GM13976 (cell line): Measurements from ENCODE around the gene KRT28.

Source experiments
- DNase-seq: peaks from one replicate; pipeline ENCODE4 v3.0.0; 2012; ENCODE audit warnings: low spot score
- in situ Hi-C: fragments of 300-500 bp; cut with MboI; formaldehyde crosslinking; loops from one replicate; pipeline ENCODE4 v1.12.0; 2022; ENCODE audit warnings: low sequenced_read_pairs, mixed read lengths, inconsistent platforms; ENCODE audit not compliant: unreplicated experiment
- TF ChIP-seq, protein P1 (sequence below): IDR thresholded peaks from 2 replicates; pipeline ENCODE4 v1.5.1; 2012; ENCODE audit warnings: borderline replicate concordance, mild to moderate bottlenecking; ENCODE audit not compliant: insufficient read depth; ENCODE audit errors: extremely low read depth, missing control alignments, control extremely low read depth

The KRT28 gene

DNA sequence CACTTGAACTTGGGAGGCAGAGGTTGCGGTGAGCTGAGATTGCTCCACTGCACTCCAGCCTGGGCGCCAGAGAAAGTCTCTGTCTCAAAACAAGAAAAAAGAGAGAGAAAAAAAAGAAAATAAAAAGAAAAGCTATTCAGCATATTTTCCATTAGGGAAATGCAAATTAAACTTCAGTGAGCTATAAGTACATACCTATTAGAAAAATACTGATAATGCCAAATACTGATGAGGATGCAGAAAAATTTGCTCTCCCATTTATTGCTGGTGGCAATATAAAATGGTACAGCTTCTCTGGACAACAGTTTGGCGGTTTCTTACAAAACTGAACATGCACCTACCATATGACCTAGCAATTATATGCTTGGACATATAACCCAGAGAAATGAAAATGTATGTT is 12.9 kb upstream of the KRT28 start:
- in situ Hi-C loops = no loop called here
- TF ChIP-seq, protein P1, sequence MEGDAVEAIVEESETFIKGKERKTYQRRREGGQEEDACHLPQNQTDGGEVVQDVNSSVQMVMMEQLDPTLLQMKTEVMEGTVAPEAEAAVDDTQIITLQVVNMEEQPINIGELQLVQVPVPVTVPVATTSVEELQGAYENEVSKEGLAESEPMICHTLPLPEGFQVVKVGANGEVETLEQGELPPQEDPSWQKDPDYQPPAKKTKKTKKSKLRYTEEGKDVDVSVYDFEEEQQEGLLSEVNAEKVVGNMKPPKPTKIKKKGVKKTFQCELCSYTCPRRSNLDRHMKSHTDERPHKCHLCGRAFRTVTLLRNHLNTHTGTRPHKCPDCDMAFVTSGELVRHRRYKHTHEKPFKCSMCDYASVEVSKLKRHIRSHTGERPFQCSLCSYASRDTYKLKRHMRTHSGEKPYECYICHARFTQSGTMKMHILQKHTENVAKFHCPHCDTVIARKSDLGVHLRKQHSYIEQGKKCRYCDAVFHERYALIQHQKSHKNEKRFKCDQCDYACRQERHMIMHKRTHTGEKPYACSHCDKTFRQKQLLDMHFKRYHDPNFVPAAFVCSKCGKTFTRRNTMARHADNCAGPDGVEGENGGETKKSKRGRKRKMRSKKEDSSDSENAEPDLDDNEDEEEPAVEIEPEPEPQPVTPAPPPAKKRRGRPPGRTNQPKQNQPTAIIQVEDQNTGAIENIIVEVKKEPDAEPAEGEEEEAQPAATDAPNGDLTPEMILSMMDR = no peak
- DNase-seq = no peak

DNA sequence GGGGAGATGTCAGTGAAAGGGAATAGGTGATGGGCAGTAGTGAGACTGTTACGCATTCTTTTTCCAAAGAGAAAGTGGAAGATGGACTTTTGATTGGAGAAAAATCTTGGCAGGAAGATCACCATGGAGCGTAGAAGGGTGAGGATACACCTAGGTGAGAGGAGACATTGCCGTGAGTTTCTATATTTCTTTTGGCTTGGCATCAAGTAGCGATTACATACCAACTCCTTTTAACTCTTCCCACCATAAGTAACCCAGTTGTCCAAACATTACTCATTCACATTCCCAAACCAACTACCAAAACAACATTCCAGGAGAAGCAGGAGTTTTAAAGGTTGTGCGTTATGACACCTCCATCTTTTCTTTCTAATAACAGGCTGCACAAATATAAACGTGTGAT is 10.7 kb upstream of the KRT28 start:
- DNase-seq = no peak
- in situ Hi-C loops = no loop called here
- TF ChIP-seq, protein P1 = no peak

DNA sequence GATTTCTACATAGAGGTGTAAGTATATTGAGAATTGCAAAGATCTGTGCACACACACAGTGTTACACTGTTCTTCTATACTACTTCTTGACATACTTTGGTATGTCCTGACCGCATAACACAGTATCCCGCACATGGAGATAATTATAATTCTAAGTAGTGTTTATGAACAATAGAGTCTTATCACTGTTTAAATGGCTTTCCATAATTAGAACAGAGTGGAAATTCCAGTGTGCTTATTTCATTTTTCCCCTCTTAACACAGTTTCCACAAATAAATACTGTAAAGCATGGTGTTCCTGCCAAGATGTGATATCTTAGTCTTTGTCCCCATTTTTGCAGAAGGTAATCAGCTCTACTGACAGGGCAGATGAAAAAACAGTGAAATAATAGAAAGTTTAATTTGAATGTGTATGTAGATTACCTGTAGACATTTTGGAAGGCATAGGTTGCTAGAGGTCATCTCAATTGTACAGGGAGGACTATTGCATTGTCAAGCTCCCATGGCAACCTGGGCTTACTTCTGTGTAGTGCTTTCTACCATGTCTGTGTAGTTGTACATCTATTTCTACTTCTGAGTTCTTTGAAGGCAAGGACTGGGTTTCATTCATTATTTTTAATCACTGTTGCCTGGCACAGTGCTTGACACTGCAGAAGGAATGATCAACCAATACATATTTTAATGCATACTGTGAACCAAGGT is 10.1 kb upstream of the KRT28 start:
- TF ChIP-seq, protein P1 = no peak
- in situ Hi-C loops = no loop called here
- no peak for DNase-seq

DNA sequence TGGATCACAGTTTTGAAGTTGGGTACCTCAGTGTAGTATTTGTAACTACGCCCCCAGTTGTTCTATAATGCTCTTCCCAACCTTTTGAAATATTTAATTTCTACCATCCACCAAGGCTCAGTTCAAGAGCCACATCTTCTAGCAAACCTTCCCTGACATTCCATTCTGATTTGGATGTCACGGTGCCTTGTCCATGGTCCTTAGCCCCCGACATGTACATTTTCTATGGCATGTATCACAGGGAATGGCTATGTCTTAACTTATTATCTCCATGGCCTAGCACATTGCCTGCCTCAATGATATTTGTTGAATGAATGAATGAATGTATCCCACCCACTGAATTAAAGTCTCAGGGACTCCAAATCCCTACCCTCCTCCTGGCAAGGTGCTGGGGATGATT is 6.4 kb upstream of the KRT28 start:
- in situ Hi-C loops = no loop called here
- TF ChIP-seq, protein P1 = no peak
- DNase-seq = no peak

DNA sequence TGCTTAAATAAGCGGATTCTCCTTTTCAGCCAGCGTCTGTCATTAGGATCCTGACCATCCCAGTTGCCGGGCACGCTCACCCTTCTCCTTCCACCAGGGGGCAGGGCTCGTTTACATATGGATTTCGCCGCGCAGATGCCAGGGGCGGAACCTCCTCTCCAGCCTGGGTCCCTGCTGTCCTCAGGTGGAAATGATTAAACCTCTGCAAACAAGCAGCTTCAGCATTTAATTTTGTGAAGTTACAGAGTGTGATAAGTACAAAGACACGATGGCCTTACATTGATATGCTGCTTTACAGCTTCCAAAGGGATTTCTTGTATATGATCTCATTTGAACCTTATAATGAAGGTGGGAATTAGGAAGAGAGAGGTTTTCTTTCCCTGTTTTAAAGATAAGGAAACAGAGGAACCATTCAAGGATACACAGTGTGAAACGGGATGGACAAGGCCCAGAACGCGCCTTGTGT is 3.9 kb upstream of the KRT28 start:
- in situ Hi-C loops = no loop called here
- DNase-seq = peak; percentile 70
- TF ChIP-seq, protein P1 = peak; percentile 87

DNA sequence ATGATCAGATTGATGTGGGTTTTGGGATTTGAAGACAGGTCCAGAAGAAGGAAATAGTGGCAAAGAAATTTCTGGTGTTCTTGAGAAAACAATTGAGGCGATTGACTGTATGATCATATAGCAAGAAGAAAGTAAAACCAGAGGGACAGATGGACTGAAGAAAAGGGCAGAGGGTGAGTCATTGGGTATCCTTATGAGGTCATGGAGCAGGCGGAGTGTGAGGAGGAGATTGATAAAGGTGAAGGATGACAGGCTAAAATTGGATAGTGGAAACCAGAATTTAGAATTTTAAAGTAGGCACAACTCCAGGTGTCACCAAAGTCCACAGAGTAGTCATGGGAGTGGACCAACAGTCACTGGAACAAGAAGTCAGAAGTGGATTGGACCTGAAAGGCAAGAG is 1.4 kb upstream of the KRT28 start:
- DNase-seq = no peak
- in situ Hi-C loops = no loop called here
- TF ChIP-seq, protein P1 = no peak
